Tibial nerve (tissue), 3 donors: Measurements from ENCODE around the gene COL4A2.

Experiments
- POLR2A ChIP-seq, 2 donors: fragments of 450-650 bp; IDR thresholded peaks; one replicate each; pipeline ENCODE4 v1.6.1; 2017; ENCODE audit warnings: antibody characterized with exemption in 2 of 2, mild to moderate bottlenecking in 2 of 2, moderate library complexity in 2 of 2
- TF ChIP-seq, protein P1 (sequence below), 5 experiments: fragments of 200-600 bp in 3 of 5; fragments of 450-650 bp in 2 of 5; sonication (generic) in 3 of 5; IDR thresholded peaks; one replicate each; pipeline ENCODE4 v1.5.1; 2016 to 2019; ENCODE audit warnings: antibody characterized with exemption in 5 of 5, mild to moderate bottlenecking in 3 of 5, moderate library complexity in 2 of 5

DNA sequence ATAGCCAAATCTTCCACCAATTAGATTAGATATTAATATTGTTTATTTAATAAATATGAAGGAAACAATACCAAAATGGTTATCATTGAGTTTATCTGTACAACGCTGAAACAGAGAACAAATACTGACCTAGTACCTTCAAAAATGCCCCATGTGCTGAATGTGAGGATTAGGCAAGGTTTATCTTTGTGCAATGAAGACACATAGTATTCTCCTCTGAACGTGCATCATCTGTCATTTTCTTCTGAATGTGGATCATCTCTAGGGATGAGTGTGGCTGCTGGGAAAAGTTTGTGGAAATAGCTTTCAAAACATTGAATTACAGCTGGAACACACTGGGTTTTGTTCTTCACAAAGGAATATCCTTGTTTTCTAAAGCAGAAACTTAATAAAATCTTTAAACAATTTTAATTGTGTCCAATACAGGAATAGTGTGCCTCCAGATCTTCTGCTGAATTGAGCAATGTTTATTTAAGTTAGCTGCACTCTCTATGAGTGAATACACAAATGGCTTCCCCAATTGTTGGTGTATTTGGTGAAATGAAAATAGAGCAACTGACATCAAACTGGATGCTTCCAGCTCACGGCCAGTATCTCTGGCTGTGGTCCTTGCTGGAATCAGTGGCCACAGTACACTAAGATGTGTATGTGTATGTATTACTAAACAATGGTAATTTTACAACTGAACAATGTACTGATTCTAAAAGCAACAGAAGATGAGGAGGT lies 6.8 kb upstream of the COL4A2 start:
- TF ChIP-seq, protein P1, sequence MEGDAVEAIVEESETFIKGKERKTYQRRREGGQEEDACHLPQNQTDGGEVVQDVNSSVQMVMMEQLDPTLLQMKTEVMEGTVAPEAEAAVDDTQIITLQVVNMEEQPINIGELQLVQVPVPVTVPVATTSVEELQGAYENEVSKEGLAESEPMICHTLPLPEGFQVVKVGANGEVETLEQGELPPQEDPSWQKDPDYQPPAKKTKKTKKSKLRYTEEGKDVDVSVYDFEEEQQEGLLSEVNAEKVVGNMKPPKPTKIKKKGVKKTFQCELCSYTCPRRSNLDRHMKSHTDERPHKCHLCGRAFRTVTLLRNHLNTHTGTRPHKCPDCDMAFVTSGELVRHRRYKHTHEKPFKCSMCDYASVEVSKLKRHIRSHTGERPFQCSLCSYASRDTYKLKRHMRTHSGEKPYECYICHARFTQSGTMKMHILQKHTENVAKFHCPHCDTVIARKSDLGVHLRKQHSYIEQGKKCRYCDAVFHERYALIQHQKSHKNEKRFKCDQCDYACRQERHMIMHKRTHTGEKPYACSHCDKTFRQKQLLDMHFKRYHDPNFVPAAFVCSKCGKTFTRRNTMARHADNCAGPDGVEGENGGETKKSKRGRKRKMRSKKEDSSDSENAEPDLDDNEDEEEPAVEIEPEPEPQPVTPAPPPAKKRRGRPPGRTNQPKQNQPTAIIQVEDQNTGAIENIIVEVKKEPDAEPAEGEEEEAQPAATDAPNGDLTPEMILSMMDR (IDR thresholded peaks at IDR 0.05): no peak
- TF ChIP-seq POLR2A (IDR thresholded peaks at IDR 0.05): no peak
